HG02623 (cell line): ENCODE data around the gene CD7.

Experiments
- ATAC-seq: cut with Tn5 transposase; IDR thresholded peaks from one replicate; pipeline ENCODE4 v1.9.1; 2021; ENCODE audit warnings: moderate library complexity; ENCODE audit not compliant: unreplicated experiment

The CD7 gene

GRCh38 chr17:82329683-82330321 lies 12.4 kb upstream of the CD7 start:
- ATAC-seq: no peak

GRCh38 chr17:82328994-82329507 lies 11.6 kb upstream of the CD7 start:
- ATAC-seq: no peak

- no peak for ATAC-seq
Observed at GRCh38 chr17:82328141-82328993, 11.0 kb upstream of the CD7 start.

GRCh38 chr17:82327757-82328140 lies 10.3 kb upstream of the CD7 start:
- no peak for ATAC-seq

- ATAC-seq: no peak
Observed at GRCh38 chr17:82327289-82327688, 9.9 kb upstream of the CD7 start.

GRCh38 chr17:82325286-82326180 lies 8.1 kb upstream of the CD7 start:
- ATAC-seq: no peak

- no peak for ATAC-seq
Observed at GRCh38 chr17:82324566-82325285, 7.3 kb upstream of the CD7 start.

- no peak for ATAC-seq
Observed at GRCh38 chr17:82323514-82324234, 6.3 kb upstream of the CD7 start.

- no peak for ATAC-seq
Observed at GRCh38 chr17:82322526-82323453, 5.4 kb upstream of the CD7 start.

- no peak for ATAC-seq
Observed at GRCh38 chr17:82321947-82322466, 4.6 kb upstream of the CD7 start.

- ATAC-seq: no peak
Observed at GRCh38 chr17:82320956-82321927, 3.8 kb upstream of the CD7 start.

GRCh38 chr17:82320140-82320840 lies 2.9 kb upstream of the CD7 start:
- ATAC-seq: no peak

- no peak for ATAC-seq
Observed at GRCh38 chr17:82319619-82320062, 2.2 kb upstream of the CD7 start.

GRCh38 chr17:82318772-82319606 lies 1.6 kb upstream of the CD7 start:
- ATAC-seq: no peak

- ATAC-seq: no peak
Observed at GRCh38 chr17:82318169-82318498, 726 bp upstream of the CD7 start.
